ENCODE data around the gene TMEM185B. TPM values are rescaled to one million over a fixed set of nuclear protein-coding genes. Genes with fewer than 3 reads are reported as not detected.

Gene TMEM185B
- total and polyA plus RNA-seq, 2 of the 4 experiments (the other 2 are of a cell fraction) = 17.7 to 26.1 TPM

GRCh38 chr2:120204022-120204405, 19.2 kb downstream of the TMEM185B start:
- Histone ChIP-seq H3K27me3 (ENCODE audit: control insufficient read depth, insufficient read depth, low read length) (peaks cover 2% of the 10 kb centered on the region; the same call in 1 of the 2 replicates), H3K9me3 (ENCODE audit: control insufficient read depth, insufficient read depth, low read length) (no peaks in the 10 kb centered on the region), H4K8ac (ENCODE audit: low read depth in 2 of 2, low read length in 2 of 2) (no peak overlapping the region), H4K20me1 (ENCODE audit: insufficient read depth, low read length) (no peaks in the 10 kb centered on the region; the same call in 1 of the 2 replicates), H2BK15ac (ENCODE audit: low read depth, low read length) (no peak overlapping the region), H2BK5ac (ENCODE audit: low read depth, low read length, poor library complexity, severe bottlenecking) (no peak overlapping the region), H3K9me1 (ENCODE audit: insufficient read depth, low read length) (no peaks in the 10 kb centered on the region), H2BK20ac (ENCODE audit: low read depth, low read length) (no peak overlapping the region), H2AK9ac (replicated peaks; ENCODE audit: low read depth, low read length, poor library complexity) (peak overlapping the region; percentile 1), H2BK120ac (ENCODE audit: low read depth, low read length) (no peak overlapping the region), H2AFZ (replicated peaks; ENCODE audit: low read length, poor library complexity) (peak overlapping the region; percentile 23), H3K18ac (ENCODE audit: low read depth, low read length) (no peak overlapping the region), H4K91ac (ENCODE audit: insufficient read depth, low read depth, low read length) (no peak overlapping the region), H4K5ac (ENCODE audit: low read depth, low read length) (no peak overlapping the region), H3K36me3 (ENCODE audit: control insufficient read depth, insufficient read depth, low read length) (no peaks in the 10 kb centered on the region), H3K14ac (replicated peaks; ENCODE audit: low read depth, low read length) (no peak overlapping the region), H3K56ac (ENCODE audit: extremely low read depth, insufficient read depth, low read length) (no peak overlapping the region), H3K4ac (ENCODE audit: low read depth, low read length) (no peak overlapping the region), H2AK5ac (ENCODE audit: low read depth, low read length) (no peak overlapping the region), H3K4me3 (ENCODE audit: insufficient read depth, low read depth, low read length) (no peak overlapping the region), H3K27ac (ENCODE audit: insufficient read depth, low read length) (no peak overlapping the region), H3K4me1 (ENCODE audit: control insufficient read depth, insufficient read depth, low read length) (no peaks in the 10 kb centered on the region), H3K9ac (ENCODE audit: low read depth, low read length) (no peak overlapping the region), H3K79me1 (ENCODE audit: low read depth in 1 of 2, low read length in 2 of 2) (no peaks in the 10 kb centered on the region), H3K23ac (ENCODE audit: low read depth, low read length) (no peak overlapping the region), H3K4me2 (ENCODE audit: low read depth, low read length) (no peak overlapping the region)
- CTCF ChIA-PET = no interaction called here
- ATAC-seq (ENCODE audit: low read depth) = peak; percentile 46; the same call in 1 of the 2 replicates
- 64% methylated on average over 2 of the region's 5 CpGs; no CpG with 5 or more reads in 1 of the 2 experiments for WGBS, 2 experiments (ENCODE audit: extremely low coverage in 2 of 2, insufficient read length in 1 of 2)
- in situ Hi-C loops (cut with MboI; ENCODE audit: low sequenced_read_pairs) = no loop called here
- no peak for DNase-seq
- intact Hi-C loops (cut with micrococcal nuclease) = no loop called here
- no TSS peak for BruUV-seq (replicated peaks)
- POLR2A ChIA-PET (ENCODE audit: unreplicated experiment) = no interaction called here
- dilution Hi-C loops (cut with HindIII; ENCODE audit: low sequenced_read_pairs, unreplicated experiment) = no loop called here
- TF ChIP-seq CTCF (conservative IDR thresholded peaks at IDR 0.05; ENCODE audit: low read depth, low read length) (0 out of 2 replicates have a peak, but pooled peaks have one; percentile 5), RAD21 (IDR thresholded peaks at IDR 0.05; ENCODE audit: low read length) (no peak), NFE2L2 (IDR thresholded peaks at IDR 0.05; ENCODE audit: low read depth, low read length) (no peak), ELK1 (IDR thresholded peaks at IDR 0.05; ENCODE audit: borderline replicate concordance, low read depth, low read length) (no peak)

Data from IMR-90 (cell line).